ENCODE measurements around the gene SPACA7. TPM values are rescaled to one million over a fixed set of nuclear protein-coding genes. Genes with fewer than 3 reads are reported as not detected.

SPACA7 gene
- total RNA-seq, 1 donor from 2014 or later: not detected

GRCh38 chr13:112447306-112447705 lies 71.2 kb downstream of the SPACA7 start:
- DNase-seq (ENCODE audit: low read depth in 2 of 2): no peak

GRCh38 chr13:112447761-112448603 lies 71.8 kb downstream of the SPACA7 start:
- DNase-seq (ENCODE audit: low read depth in 2 of 2): no peak

- no peak for DNase-seq (ENCODE audit: low read depth in 2 of 2)
Measured at GRCh38 chr13:112448621-112449544, 72.7 kb downstream of the SPACA7 start.

GRCh38 chr13:112449545-112449930 lies 73.4 kb downstream of the SPACA7 start:
- DNase-seq (ENCODE audit: low read depth in 2 of 2): no peak

GRCh38 chr13:112450118-112450903 lies 74.2 kb downstream of the SPACA7 start:
- no peak for DNase-seq (ENCODE audit: low read depth in 2 of 2)

- DNase-seq (ENCODE audit: low read depth in 2 of 2): no peak
Measured at GRCh38 chr13:112450904-112451240, 74.7 kb downstream of the SPACA7 start.

- DNase-seq (ENCODE audit: low read depth in 2 of 2): no peak
Measured at GRCh38 chr13:112451512-112452379, 75.6 kb downstream of the SPACA7 start.

- DNase-seq (ENCODE audit: low read depth in 2 of 2): no peak
Measured at GRCh38 chr13:112452380-112453206, 76.4 kb downstream of the SPACA7 start.

GRCh38 chr13:112453207-112453829 lies 77.2 kb downstream of the SPACA7 start:
- no peak for DNase-seq (ENCODE audit: low read depth in 2 of 2)

GRCh38 chr13:112453874-112454647 lies 77.9 kb downstream of the SPACA7 start:
- no peak for DNase-seq (ENCODE audit: low read depth in 2 of 2)

- DNase-seq (ENCODE audit: low read depth in 2 of 2): no peak
Measured at GRCh38 chr13:112454648-112455334, 78.6 kb downstream of the SPACA7 start.

GRCh38 chr13:112455476-112456059 lies 79.4 kb downstream of the SPACA7 start:
- DNase-seq (ENCODE audit: low read depth in 2 of 2): no peak

- no peak for DNase-seq (ENCODE audit: low read depth in 2 of 2)
Measured at GRCh38 chr13:112456138-112457056, 80.2 kb downstream of the SPACA7 start.

GRCh38 chr13:112457081-112457480 lies 80.9 kb downstream of the SPACA7 start:
- no peak for DNase-seq (ENCODE audit: low read depth in 2 of 2)

GRCh38 chr13:112457485-112457884 lies 81.3 kb downstream of the SPACA7 start:
- no peak for DNase-seq (ENCODE audit: low read depth in 2 of 2)

- no peak for DNase-seq (ENCODE audit: low read depth in 2 of 2)
Measured at GRCh38 chr13:112462408-112462807, 86.3 kb downstream of the SPACA7 start.

- no peak for DNase-seq (ENCODE audit: low read depth in 2 of 2)
Measured at GRCh38 chr13:112464720-112465119, 88.6 kb downstream of the SPACA7 start.

Data from dermis microvascular lymphatic vessel endothelial cell (primary cell).